Uterus (tissue), 4 donors: ENCODE results near the gene CUBN. TPM values are rescaled to one million over a fixed set of nuclear protein-coding genes. Genes with fewer than 3 reads are reported as not detected.

Source experiments
- DNase-seq, 2 donors: peaks; one replicate each; pipeline ENCODE4 v3.0.0-alpha.2; 2019 to 2020
- H3K27ac ChIP-seq, 2 donors: fragments of 200-600 bp; sonication (generic); 1 replicate in 1 of 2; 2 replicates in 1 of 2; pipeline ENCODE4 v1.5.1; 2016 to 2018
- H3K27me3 ChIP-seq, 2 donors: fragments of 200-600 bp; sonication (generic); one replicate each; pipeline ENCODE4 v1.5.1; 2018 to 2019; ENCODE audit warnings: control low read depth in 1 of 2
- H3K36me3 ChIP-seq, 2 donors: fragments of 200-600 bp; sonication (generic); one replicate each; pipeline ENCODE4 v1.5.1; 2019; ENCODE audit warnings: control low read depth in 1 of 2
- H3K4me1 ChIP-seq, 2 donors: fragments of 200-600 bp; sonication (generic); one replicate each; pipeline ENCODE4 v1.5.1; 2018 to 2019; ENCODE audit warnings: control low read depth in 1 of 2
- H3K4me3 ChIP-seq, 2 donors: fragments of 200-600 bp; sonication (generic); 1 replicate in 1 of 2; 2 replicates in 1 of 2; pipeline ENCODE4 v1.5.1; 2018 to 2019; ENCODE audit warnings: mild to moderate bottlenecking in 1 of 2
- H3K9me3 ChIP-seq, 2 donors: fragments of 200-600 bp; sonication (generic); one replicate each; pipeline ENCODE4 v1.5.1; 2019; ENCODE audit warnings: control low read depth in 1 of 2
- CTCF ChIP-seq, 4 experiments: fragments of 200-600 bp in 2 of 4; fragments of 450-650 bp in 2 of 4; sonication (generic) in 2 of 4; IDR thresholded peaks; one replicate each; pipeline ENCODE4 v1.5.1; 2016 to 2019; ENCODE audit warnings: antibody characterized with exemption in 4 of 4, mild to moderate bottlenecking in 2 of 4, moderate library complexity in 1 of 4
- POLR2A ChIP-seq, 2 donors: fragments of 450-650 bp; IDR thresholded peaks; one replicate each; pipeline ENCODE4 v1.6.1; 2016; ENCODE audit warnings: antibody characterized with exemption in 2 of 2, mild to moderate bottlenecking in 1 of 2, moderate library complexity in 1 of 2
- intact Hi-C: fragments of 100-400 bp; cut with DNase I; formaldehyde crosslinking; loops from one replicate; pipeline ENCODE4 v1.15.1; 2023; ENCODE audit warnings: low total_unique reads
- total RNA-seq, 4 donors: library from RNA; depleted of rRNA in 3 of 4; stranded (reverse); fragments of >200 nt in 3 of 4; gene quantifications; one replicate each; pipeline versions ENCODE4 v1.1.0 to v1.2.4, GENCODE V29; 2014 to 2023
- donor health status: DM: yes; HTN: yes; CAD: no.

CUBN gene
- total RNA-seq, 4 donors from 2014 or later, result 3.5 to 9.5 (median 5.1) TPM

GRCh38 chr10:16995867-16996529 is 133.6 kb downstream of the CUBN start:
- Histone ChIP-seq H3K27ac (peak overlapping the region; percentile 36 to 72), H3K4me1 (no peaks in the 10 kb centered on the region), H3K4me3 (no peak overlapping the region), H3K36me3 (no peaks in the 10 kb centered on the region), H3K9me3 (no peaks in the 10 kb centered on the region), H3K27me3 (no peaks in the 10 kb centered on the region)
- intact Hi-C loops, result no loop called here
- TF ChIP-seq POLR2A (IDR thresholded peaks at IDR 0.05), result no peak
- no peak for TF ChIP-seq CTCF (IDR thresholded peaks at IDR 0.05)
- DNase-seq, result no peak

GRCh38 chr10:16993186-16993585 is 136.4 kb downstream of the CUBN start:
- H3K4me3 ChIP-seq, result peak overlapping the region in 1 of 2 donors; percentile 8
- intact Hi-C loops, result no loop called here
- H3K9me3 ChIP-seq, result no peaks in the 10 kb centered on the region
- H3K27me3 ChIP-seq, result no peaks in the 10 kb centered on the region
- no peak for DNase-seq
- H3K27ac ChIP-seq, result peak overlapping the region in 1 of 2 donors; percentile 61
- H3K4me1 ChIP-seq, result no peaks in the 10 kb centered on the region
- H3K36me3 ChIP-seq, result no peaks in the 10 kb centered on the region
- no peak for TF ChIP-seq CTCF (IDR thresholded peaks at IDR 0.05)
- no peak for TF ChIP-seq POLR2A (IDR thresholded peaks at IDR 0.05)

GRCh38 chr10:16992611-16993119 is 136.9 kb downstream of the CUBN start:
- H3K4me3 ChIP-seq, result peak overlapping the region in 1 of 2 donors; percentile 8
- no peaks in the 10 kb centered on the region for H3K9me3 ChIP-seq
- no peaks in the 10 kb centered on the region for H3K27me3 ChIP-seq
- H3K36me3 ChIP-seq, result no peaks in the 10 kb centered on the region
- H3K27ac ChIP-seq, result peak overlapping the region in 1 of 2 donors; percentile 61
- TF ChIP-seq POLR2A (IDR thresholded peaks at IDR 0.05), result no peak
- TF ChIP-seq CTCF (IDR thresholded peaks at IDR 0.05), result no peak
- no peaks in the 10 kb centered on the region for H3K4me1 ChIP-seq
- intact Hi-C loops, result no loop called here
- no peak for DNase-seq

- no peak overlapping the region for H3K27ac ChIP-seq
- no peaks in the 10 kb centered on the region for H3K36me3 ChIP-seq
- H3K4me3 ChIP-seq, result no peak overlapping the region
- no peaks in the 10 kb centered on the region for H3K27me3 ChIP-seq
- intact Hi-C loops, result no loop called here
- DNase-seq, result no peak
- TF ChIP-seq POLR2A (IDR thresholded peaks at IDR 0.05), result no peak
- no peak for TF ChIP-seq CTCF (IDR thresholded peaks at IDR 0.05)
- no peaks in the 10 kb centered on the region for H3K4me1 ChIP-seq
- H3K9me3 ChIP-seq, result no peaks in the 10 kb centered on the region
Observed at GRCh38 chr10:16991011-16991410, 138.6 kb downstream of the CUBN start.

GRCh38 chr10:16989826-16990293 is 139.8 kb downstream of the CUBN start:
- Histone ChIP-seq H3K9me3 (no peaks in the 10 kb centered on the region), H3K27ac (no peak overlapping the region), H3K27me3 (no peaks in the 10 kb centered on the region), H3K4me1 (no peaks in the 10 kb centered on the region), H3K4me3 (no peak overlapping the region), H3K36me3 (no peaks in the 10 kb centered on the region)
- intact Hi-C loops, result no loop called here
- DNase-seq, result no peak
- TF ChIP-seq CTCF (IDR thresholded peaks at IDR 0.05) (no peak), POLR2A (IDR thresholded peaks at IDR 0.05) (no peak)
